GM18867 (cell line): Measurements from ENCODE around the gene GCN1.
A peak's percentile ranks its signal among the peaks of the same experiment; 100 is the strongest.
"Not testable (repeated sequence)": the region's sequence is repeated elsewhere in the genome, so short reads cannot be mapped to it uniquely, and the experiment has no call there.

Source experiments
- ATAC-seq: cut with Tn5 transposase; IDR thresholded peaks from one replicate; pipeline ENCODE4 v1.9.1; 2021; ENCODE audit warnings: mild to moderate bottlenecking, moderate library complexity; ENCODE audit not compliant: unreplicated experiment

Gene GCN1

DNA sequence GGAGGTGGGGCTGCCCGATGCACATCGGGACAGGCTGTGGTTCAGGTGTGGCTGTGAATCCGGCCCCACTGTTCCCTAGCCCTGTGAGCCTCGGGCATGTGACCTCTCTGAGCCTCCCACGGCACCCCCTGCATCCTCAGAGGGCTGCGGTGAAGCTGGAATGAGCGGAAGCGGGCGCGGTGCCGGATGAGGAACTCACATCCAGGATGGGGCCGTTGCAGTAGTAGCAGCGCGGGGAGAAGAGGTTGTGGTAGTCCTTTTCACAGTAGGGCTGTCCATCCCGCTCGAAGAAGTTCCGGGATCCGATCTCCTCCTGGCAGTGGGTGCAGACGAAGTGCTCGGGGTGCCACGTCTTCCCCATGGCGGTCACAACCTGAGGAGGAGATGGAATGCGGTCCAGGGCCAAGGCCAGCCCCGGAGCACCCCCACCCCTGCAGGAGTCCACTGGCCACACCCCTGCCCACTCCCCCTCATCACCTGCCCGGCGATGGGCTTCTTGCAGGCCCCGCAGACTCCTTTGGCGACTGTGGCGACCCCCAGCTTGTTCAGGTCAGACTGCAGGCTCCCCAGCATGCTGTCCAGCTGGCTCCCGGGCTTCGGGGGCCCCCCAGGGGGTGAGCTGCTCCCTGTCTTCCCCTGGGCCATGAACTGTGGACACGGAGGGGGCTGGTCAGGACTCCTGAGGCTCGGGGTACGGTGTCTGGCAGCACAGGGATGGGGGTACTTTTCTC lies 20.3 kb upstream of the GCN1 start:
- no peak for ATAC-seq

GRCh38 chr12:120213758-120214157 lies 19.2 kb upstream of the GCN1 start:
- no peak for ATAC-seq

GRCh38 chr12:120213182-120213581 lies 18.7 kb upstream of the GCN1 start:
- ATAC-seq = not testable (repeated sequence)

DNA sequence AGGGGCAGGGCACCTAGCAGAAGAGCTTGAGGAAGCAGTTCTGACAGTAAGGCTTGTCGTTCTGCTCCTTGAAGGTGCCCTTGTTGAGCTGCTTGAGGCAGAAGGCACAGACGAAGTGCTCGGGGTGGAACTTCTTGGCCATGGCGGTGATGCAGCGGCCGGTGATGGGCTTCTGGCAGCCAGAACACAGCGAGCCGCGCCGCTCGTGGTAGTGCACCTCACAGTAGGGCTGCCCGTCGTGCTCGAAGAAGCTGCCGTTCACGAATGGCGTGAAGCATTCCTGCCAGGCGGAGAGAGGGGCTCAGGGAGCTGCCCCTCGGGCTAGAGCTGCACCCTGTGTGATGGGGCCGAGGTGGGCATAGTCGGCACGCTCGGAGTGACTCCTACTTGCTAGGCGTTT lies 17.8 kb upstream of the GCN1 start:
- ATAC-seq = no peak

GRCh38 chr12:120211904-120212283 lies 17.4 kb upstream of the GCN1 start:
- no peak for ATAC-seq

DNA sequence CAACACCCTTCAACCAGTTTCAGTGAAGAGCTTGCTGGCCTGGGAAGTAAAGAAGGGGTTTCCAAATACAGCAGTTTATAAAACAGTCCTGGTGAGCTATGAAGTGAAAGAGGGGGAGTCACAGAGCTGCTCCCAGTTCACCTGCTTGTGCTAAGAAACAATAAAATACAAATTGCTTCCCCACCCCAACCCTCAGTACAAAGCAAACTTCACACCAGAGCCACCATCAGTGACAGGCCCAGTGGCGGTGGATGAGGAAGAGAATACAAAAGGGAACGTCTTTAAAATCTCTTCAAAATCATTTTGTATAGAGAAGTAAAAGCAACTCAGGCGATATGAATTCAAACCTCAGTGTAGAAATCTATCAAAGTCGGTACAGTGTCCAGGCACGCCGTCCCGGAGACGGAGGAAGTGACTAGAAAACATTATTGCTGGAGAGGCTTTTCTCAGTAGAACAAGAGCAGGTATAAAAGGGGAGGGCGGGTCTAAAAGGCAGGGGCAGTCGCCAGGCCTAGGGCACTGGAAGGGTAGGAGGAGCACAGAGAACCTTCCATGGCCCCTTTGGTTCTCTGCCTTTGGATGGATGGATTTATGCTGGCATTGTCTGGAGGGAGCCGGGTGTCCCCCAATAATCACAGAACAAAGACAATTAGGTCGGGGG lies 16.9 kb upstream of the GCN1 start:
- ATAC-seq = no peak

DNA sequence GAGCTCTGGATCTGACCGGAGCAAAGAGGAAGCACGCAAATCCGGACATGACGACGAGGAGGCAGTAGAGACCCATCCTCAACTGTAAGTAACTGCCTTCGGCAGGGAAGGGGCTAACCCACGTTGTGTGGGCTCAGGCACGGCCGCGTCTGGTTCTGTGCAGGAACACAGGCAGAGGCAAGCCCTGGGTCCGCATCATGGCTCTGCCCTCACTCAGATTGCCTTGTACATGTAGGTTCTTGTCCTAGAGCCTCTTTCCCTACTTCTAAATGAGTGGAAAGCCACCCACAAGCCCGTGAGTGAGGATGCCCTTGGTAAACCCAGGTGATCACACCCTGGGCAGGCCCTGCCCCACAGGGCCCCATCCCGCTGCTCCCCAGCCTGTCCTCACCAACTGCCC lies 15.3 kb upstream of the GCN1 start:
- ATAC-seq = no peak

GRCh38 chr12:120207227-120207626 lies 12.7 kb upstream of the GCN1 start:
- ATAC-seq = no peak

- ATAC-seq = not testable (repeated sequence)
These were observed 12.3 kb upstream of the GCN1 start for GRCh38 chr12:120206781-120207180.

DNA sequence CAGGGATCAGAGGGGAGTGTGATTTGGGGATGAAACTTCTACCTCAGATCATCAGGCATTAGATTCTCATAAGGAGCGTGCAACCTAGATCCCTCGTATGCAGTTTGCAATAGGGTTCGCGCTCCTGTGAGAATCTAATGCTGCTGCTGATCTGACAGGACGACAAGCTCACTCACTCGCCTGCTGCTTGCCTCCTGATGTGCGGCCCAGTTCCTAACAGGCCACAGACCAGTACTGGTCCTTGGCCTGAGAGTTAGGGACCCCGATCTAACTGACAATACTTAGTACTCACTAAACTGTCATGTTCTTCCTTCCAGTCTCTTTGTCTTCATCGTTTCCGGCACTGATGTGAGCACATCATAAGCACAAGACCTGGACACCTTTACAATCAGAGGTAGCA lies 11.7 kb upstream of the GCN1 start:
- ATAC-seq = no peak

DNA sequence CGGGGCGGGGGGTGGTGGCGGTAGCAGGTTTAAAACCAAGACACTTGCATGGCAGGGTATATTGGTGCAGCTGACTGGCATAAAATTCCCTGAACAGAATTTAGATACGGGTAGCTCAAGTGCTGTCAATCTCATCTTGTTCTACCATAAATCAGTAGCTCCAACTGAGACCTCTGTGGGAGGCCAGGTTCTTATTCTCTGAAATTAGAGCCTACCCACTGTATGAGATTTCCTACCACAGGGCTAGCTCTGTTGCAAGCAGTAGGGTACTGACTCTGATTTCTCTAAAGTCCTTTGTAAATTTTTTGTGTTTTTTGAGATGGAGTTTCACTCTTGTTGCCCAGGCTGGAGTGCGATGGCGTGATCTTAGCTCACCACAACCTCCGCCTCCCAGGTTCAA lies 9.7 kb upstream of the GCN1 start:
- ATAC-seq = no peak

GRCh38 chr12:120200364-120200800 lies 5.9 kb upstream of the GCN1 start:
- ATAC-seq = no peak

DNA sequence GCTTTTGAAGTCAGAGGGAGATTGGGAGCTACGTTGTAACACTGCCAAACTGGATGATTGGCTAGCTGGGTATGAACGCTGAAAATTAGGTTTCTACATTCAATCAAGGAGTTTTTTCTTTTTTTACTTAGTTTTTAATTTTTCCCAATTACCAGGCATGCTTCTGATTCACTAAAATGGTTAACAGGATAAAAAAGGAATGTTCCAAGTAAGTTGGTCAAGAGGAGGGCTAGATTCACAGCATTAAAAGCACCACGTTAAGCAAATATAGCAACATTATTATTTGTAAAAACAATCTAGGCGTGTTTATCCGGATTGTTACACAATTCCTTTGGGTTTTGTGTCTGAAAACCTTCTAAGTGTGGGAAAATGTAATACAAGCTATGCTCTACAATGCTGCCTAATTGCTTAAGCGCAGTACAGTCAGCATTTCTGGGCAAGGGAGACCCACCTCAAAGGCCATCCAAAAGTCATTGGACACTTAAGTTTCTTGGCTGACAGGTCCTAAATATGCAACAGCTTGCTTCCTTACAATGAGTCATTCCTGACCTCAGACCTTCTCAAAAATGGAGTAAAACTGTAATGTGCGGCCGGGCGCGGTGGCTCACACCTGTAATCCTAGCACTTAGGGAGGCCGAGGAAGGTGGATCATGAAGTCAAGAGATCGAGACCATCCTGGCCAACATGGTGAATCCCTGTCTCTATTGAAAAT lies 5.2 kb upstream of the GCN1 start:
- ATAC-seq = no peak

- ATAC-seq = no peak
These were observed 4.5 kb upstream of the GCN1 start for GRCh38 chr12:120199025-120199424.

DNA sequence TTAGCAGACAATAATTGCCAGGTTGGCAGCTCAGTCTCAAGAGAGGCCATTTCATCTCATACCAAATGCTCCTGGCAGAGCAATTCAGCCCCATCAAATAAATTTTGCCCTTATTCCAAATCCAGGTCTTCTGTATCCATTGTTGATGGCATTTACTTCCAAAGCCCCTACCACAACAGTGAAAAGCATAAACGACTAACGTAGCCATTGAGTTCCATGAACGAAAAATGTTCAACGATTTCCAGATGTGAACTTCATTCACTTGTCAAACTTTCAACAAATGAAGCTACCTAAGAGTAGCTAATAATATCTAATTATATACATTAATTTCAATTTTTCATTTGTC lies 3.0 kb upstream of the GCN1 start:
- ATAC-seq = no peak

DNA sequence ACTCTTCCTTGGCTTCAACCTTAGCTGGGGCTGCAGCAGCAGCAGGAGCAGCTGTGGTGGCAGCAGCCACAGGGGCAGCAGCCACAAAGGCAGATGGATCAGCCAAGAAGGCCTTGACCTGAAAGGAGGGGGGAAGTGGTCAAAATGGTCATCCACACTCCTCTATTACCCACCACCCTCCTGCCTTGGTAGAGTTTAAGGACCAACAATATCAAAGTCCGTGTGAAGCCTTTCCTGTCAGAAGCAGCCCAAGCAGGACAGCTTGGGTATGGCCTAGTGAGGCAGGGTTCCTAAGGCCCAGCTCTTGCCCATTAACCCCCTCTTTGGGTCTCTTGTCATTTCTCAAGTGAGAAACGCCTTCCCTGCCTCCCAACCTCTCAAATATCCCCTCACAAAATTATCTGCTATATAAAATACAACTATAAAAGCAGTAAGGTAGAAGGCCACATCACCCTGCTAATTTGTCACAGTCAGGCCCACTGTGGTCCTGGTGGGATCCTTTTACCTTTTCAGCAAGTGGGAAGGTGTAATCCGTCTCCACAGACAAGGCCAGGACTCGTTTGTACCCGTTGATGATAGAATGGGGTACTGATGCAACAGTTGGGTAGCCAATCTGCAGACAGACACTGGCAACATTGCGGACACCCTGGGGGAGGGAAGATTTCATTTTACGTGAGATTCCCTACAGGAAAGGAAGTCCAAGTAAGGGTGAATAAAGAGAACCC lies 2.5 kb upstream of the GCN1 start:
- ATAC-seq = not testable (repeated sequence)

DNA sequence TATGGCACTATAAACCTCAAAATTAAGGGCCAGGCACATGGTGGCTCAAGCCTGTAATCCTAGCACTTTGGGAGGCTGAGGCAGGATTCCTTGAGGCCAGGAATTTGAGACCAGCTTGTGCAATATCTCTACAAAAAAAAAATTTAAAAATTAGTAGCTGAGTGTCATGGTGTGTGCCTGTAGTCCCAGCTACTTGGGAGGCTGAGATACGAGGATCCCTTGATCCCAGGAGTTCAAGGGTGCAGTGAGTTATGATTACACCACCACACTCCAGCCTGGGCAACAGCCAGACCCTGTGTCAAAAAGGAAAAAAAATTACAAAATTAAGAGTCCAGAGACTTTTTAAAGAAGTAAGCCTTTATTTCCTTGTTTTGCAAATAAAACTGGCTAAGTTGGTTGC lies 1.8 kb upstream of the GCN1 start:
- no peak for ATAC-seq

DNA sequence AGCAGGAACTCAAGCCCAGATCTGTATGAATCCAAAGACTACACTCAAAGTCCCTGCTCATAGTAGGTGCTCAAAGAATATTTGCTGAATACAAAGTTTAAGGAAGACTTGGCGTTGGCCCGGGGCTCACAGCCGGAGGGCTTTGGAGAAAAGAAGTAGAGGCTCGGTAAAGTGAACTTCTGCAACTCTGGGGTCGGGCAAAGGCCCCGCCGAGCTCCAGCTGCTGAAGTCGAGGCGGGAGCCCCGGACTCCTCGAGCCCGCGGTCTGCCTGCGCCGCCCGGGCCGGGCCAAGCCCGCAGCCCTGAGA lies 335 bp downstream of the GCN1 start:
- peak; percentile 30 for ATAC-seq

DNA sequence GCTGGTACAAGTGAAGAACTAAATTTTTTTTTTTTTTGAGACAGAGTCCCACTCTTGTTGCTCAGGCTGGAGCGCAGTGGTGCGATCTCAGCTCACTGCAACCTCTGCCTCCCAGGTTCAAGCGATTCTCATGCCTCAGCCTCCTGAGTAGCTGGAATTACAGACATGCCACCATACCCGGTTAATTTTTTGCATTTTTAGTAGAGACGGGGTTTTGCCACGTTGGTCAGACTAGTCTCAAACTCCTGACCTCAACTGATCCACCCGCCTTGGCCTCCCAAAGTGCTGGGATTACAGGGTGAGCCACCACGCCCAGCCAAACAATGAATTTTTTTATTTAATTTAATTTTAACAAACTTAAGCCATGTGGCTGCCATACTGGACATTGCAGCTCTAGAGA lies 1.2 kb downstream of the GCN1 start:
- ATAC-seq = not testable (repeated sequence)

DNA sequence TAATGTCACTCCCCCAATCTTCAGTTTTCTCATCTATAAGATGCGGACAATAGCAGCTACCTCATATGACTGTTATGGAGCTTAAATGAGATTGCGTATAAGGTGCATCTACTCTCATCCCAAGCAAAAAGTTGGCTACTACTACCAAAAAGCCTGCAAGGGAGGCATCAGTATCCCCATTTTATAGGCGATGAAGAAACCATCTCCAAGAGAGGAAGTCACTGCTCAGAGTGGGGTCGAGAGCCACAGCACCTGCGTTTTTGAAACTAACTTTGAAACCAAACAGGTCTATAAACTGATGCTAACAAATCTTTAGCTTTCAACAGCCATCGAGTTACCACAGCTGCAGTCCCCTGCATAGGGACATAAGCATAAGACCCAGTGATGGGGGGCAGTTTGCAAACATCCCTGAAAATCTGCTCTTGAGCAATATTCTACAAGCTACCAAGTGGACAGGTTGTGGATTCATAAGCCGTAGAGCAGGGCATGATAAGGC lies 3.5 kb downstream of the GCN1 start:
- no peak for ATAC-seq

DNA sequence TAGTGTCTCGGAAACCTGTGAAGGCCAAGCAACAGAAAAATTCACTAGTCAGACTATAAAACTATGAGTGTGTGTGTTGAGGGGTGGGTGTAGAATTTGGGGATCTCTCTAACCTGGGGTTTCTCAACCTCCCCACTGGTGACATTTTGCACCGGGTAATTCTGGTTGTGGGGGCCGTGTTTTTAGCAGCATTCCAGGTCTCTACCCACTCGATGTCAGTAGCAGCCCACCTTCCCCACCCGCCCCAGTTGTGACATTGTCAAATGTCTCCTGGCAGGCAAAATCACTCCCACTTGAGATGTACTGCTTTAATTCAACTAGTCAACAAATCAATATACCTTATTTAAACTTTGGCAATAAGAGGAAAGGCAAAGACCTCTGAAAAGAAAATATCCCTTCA lies 4.1 kb downstream of the GCN1 start:
- ATAC-seq = no peak

- no peak for ATAC-seq
These were observed 7.9 kb downstream of the GCN1 start for GRCh38 chr12:120186654-120187053.
